T-helper 22 cell (primary cell): ENCODE data around the gene KASH5.

Experiments
- DNase-seq: peaks from one replicate; pipeline ENCODE4 v3.0.0-alpha.2; 2020; ENCODE audit warnings: low read depth

Gene KASH5, protein sequence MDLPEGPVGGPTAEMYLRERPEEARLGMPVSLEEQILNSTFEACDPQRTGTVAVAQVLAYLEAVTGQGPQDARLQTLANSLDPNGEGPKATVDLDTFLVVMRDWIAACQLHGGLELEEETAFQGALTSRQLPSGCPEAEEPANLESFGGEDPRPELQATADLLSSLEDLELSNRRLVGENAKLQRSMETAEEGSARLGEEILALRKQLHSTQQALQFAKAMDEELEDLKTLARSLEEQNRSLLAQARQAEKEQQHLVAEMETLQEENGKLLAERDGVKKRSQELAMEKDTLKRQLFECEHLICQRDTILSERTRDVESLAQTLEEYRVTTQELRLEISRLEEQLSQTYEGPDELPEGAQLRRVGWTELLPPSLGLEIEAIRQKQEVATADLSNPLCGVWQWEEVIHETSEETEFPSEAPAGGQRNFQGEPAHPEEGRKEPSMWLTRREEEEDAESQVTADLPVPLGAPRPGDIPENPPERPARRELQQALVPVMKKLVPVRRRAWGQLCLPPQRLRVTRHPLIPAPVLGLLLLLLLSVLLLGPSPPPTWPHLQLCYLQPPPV

DNA sequence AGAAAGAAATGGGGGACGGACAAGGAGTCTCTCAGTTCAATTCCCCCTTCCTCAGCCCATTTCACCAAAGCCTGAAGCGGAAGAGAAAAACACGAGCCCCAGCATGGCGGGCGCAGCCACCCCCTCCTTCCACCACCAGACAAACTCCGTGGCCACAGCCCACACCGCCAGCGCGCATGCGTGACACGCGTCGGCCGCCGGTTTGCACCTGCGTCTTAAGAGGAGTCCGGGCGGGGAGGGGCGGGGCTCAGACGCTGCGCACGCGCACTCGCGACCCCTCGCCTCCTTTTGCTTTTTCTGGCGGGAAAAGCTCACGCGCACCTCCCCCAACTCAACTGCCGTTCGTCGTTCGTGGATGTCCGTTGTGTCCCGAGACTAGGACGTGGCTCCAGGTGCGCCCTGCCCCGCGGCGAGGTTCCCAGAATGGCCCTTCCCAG, at the start of gene KASH5:
Gene KASH5, plus strand, starts transcription at position 314 of the 437 bp plus-strand sequence. CDS start 2,635 bp downstream, outside the sequence.
- peak; percentile 61 for DNase-seq

DNA sequence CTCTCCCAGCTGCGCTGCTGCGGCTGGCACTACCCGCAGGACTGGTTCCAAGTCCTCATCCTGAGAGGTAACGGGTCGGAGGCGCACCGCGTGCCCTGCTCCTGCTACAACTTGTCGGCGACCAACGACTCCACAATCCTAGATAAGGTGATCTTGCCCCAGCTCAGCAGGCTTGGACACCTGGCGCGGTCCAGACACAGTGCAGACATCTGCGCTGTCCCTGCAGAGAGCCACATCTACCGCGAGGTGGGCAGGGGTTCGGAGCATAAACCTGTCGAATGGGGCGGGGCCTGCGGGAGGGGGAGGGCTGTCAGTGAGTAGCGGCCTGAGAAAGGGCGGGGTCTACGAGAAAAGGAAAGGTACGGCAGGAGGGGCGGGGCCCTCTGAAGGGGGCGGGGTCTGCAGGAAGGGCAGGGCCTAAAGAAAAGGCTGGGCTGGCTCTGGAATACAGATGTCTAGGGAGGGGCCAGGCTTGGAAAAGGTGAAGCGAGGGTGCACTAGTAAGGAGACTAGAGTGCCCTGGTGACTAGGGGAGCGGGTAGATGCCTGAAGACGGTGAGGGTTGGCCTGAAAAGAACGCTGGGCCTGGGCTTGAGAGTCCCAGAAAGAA, 49.3 kb upstream of the KASH5 start:
- DNase-seq = no peak

DNA sequence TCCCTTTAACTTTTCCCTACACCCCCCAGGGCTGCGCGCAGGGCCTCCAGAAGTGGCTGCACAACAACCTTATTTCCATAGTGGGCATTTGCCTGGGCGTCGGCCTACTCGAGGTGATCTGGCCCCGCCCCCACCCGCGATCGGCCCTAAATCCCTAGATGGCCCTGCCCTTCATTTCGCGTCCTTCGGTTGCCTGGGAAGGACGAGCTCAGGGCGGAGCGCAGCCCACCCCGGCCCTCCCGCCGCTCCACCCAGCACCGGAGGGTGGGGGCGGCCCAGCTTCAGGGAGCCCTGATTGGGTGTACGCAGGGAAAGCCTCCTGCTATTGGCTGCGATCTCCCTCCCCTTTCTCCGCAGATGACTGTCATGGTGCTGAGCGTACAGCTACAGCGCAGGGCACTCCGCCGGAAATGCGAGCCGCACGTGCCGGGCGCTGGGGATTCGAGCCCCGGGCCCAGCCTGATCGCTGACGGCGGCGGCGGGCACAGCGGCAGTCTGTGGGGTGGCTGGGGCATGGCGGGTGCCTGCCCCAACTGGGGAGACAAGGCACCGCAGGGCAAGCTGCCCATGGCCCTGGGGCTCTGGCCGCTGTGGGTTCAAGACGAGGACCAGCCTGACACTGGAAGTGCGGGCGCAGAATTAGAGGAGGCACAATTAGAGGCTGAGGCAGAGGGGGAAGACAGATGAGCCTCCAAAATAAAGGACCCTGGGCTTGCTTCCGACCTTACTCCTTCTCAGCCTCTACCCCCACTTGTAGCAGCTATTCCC, 48.6 kb upstream of the KASH5 start:
- DNase-seq = no peak

DNA sequence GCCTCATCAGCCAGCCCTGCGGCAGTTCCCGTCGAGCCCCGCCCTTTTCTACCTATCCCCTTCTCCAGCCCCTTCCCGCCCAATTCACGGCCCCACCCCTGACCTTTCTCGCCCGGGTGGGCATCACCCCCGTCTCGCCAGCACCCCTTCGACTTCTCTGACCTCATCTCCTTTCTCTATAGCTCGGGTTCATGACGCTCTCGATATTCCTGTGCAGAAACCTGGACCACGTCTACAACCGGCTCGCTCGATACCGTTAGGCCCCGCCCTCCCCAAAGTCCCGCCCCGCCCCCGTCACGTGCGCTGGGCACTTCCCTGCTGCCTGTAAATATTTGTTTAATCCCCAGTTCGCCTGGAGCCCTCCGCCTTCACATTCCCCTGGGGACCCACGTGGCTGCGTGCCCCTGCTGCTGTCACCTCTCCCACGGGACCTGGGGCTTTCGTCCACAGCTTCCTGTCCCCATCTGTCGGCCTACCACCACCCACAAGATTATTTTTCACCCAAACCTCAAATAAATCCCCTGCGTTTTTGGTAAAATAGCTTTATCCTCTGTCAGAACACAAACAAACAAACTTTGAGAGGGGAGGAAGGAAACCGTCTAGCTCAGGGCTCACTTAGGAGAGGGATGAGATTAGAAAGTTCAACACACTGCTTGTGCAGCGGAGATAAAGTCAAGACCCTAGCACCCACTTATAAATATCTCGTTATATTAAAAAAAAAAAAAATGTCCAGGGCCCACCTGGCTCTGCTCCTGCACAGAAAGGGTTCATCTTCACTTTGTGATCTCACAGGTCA, 47.8 kb upstream of the KASH5 start:
- no peak for DNase-seq

DNA sequence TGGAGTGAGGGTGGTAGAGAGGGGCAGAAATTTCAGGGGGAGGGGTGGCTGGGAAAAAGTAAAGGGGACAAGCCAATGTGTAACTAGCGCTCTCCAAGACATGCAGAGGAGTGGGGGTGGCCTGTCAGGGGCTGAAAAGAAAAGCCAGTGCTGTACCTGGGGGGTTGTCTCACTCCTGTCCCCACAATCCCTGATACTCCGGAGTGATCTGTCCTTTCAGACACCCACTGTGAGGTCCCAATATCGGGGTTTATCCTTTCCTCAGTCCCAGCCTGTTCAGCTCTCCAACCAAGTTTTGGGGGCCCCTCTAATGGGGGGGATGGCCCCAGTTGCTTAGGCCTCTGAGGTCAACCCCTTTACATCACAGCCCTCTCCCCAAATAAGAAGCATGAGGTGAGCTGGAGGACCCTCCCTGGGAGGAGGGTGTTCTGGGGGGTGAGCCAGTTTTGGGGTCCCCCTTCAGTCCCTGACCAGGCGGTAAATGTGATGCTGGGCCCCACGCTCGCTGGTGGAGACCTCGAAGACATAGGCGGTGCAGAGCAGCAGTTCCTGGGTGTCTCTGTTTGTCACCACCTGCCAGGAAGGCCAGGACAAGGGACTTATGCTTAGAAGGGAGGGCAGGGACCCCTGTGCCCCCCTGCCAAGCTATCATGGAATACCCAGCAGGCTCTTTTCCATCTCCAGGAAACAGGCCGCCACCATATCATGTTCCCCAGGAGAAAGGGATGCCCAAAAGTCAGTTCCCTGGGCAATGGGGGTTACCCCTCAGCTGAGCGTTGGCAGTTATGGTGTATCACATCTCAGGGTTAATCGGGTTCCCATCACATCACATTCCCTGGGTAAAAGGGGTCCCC, 47.0 kb upstream of the KASH5 start:
- no peak for DNase-seq

DNA sequence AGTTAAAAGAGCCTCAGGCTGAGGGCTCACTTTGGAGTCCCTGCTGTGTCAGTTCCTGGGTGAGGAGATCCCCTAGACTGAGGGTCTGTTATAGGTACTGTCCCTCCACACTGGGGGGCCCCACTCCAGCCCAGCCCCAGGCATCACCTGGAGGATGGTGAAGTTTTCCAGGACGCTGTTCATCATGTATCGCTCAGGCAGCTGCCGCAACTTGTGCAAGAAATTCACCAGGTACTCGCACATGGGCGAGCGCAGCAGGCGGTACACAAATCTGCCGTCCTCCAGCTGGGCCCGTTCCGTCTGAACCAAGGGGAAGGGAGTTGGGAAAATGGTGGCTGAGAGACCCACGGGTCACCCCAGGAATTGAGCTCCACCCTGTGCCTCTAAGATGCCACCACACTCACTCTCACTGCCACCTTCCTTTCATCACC, 45.7 kb upstream of the KASH5 start:
- DNase-seq = no peak

DNA sequence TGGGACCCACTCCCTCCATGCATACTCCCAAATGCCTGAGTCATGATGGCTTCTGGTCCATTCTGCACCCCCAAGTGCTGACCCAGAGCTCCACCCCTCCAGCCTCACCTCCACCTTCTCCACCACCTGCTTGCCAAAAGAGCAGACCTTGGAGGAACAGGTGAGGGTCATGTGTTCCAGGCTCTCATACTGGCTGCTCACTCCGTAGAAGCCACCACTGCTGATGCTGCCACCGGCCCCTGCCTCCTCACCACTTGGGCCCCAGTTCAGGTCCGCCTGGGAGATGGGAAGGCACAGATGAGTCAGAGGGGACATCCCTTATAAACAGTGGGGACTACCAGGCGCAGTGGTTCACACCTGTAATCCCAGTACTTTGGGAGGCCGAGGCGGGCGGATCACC, 44.9 kb upstream of the KASH5 start:
- no peak for DNase-seq

DNA sequence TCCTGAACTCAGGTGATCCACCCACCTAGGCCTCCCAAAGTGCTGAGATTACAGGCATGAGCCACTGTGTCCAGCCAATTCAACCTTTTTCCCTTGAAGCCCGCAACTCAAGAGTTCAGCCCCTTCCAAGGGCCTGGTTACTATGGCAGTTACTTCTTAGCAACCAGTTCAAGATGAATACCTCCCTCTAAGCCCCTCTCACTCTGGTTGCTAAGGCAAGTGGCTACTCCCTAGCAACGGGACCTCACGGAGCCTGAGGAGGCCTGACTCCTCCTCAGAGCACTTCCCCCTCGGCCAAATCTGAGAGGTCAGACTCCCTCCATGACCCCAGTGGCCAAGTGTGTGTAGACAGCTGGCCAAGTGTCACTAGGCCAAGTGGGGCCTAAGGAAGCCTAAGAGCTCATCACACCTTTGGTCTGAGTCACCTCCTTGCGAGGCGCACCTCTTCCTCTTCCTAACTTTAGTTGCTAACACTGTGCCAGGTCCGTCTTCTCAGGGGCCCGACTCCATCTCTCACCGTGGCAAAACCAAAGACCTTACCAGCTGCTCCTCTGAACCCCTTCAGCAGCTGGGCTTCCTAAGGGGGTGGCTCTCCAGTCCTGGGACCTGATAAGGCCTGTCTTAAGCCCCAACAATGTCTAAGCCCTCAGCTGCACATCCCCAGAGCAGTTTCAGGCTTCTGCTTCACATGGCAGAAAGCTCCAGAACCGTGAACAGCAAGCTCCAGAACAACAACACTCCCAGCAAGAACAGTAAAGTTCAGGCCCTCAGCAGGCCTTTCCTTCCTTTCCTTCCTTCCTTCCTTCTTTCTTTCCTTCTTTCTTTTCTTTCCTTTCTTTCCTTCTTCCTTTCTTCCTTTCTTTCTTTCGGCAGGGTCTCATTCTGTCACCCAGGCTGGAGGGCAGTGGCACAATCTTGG, 43.3 kb upstream of the KASH5 start:
- DNase-seq = no peak

DNA sequence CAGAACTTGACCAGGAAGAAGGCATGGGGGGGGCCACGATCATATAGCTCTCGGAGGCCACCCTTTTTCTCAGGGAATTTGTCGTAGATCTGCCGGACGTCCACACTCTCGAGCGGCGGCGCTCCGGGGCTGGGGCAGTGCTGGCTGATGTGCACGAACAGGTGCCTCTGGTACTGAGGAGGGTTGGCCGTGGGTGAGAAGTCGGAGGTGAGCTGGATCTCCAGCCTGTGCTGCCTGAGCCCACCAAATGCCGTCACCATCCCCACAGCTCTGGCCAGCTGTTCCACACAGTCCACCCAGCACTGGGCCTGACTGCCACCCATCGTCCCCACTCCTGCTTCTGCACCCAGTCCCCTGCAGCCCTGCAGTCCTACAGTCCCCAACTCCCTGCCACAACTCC, 40.9 kb upstream of the KASH5 start:
- no peak for DNase-seq

DNA sequence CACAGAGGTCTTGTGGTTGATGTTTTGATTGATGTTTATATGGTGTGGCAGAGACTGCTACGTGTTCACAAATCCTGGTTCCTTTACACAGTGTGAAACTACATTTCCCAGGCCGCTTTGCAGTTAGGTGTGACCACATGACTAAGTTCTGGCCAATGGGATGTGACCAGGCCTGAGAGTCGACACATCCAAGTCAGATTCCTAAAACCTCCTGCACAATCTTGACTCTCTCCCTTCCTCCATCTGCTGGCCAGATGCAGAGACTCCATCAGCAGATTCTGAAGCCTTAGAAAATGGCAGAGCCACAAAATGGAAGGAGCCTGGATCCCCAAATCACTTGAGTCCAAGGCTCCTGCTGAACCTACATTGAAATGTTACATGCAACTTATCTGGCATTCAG, 40.2 kb upstream of the KASH5 start:
- no peak for DNase-seq

DNA sequence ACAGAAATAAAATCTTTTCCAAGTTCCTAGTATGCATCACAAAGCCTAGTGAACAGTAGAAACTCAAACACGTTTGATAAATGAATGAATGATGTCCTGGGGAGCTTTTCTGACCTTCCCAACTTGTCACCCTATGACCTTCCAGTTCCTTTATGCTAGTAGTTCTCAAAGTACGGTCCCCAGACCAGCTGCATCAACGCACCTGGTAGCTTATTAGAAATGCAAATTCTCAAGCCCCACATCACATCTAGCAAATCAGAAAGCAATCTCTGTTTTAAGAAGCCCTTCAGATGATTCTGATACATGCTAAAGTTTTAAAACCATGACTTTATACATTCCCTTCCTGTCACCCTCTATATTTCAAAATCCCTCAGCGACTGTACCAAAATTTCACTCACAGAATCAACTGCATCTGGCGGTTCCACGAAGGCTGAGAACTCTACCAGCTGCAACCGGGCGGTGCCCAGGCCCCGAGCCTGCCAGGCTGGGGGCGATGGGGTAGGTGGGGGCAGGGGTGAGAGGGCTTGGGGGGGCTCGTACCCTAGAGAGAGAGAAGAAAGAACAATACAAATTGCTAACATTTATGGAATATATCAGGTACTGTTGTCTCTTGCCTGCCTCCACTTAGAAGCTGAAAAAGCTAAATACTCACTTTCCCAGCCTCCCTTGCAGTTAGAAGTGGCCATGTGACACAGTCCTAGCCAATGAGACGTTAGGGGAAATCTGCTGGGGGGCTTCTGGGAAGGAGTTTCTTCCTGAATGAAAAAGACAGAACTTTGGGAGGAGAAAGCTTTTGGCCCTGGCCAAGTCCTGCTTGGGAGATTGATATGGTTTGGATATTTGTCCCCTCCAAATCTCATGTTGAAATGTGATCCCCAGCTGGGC, 39.5 kb upstream of the KASH5 start:
- no peak for DNase-seq

DNA sequence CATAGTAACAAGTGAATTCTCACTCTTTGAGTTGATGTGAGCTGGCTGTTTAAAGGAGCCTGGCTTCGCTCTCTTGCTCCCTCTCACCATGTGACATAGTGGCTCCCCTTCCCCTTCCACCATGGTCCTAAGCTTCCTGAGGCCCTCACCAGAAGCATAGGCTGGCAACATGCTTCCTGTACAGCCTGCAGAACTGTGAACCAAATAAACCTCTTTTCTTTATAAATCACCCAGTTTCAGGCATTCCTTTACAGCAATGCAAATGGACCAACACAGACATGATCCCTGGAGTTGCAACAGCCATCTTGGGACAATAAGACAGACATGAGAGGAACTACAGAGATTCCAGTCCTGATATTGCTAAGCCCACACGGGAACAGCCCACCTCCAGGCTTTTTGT, 38.5 kb upstream of the KASH5 start:
- no peak for DNase-seq

DNA sequence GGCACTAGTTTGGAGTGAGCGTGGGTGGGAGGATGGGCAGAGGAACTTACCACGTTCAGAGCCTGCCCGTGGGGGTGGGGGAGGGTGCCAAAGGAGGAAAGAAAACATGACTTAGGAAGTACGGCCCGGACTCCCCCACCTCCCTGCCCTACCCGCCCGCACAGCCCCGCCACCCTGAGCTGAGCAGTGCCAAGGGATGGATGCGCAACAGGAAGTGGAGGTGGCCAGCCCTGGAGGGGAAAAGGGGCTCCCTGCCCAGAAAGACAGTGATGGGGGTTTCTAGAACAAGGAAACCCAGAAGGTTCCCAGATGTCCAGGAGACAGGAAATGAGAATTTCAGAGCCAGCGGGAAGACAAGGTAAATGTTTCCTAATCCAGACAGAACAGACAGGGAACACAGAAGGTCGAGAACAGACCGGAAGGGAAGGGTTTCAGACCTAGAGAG, 32.1 kb upstream of the KASH5 start:
- DNase-seq = no peak

DNA sequence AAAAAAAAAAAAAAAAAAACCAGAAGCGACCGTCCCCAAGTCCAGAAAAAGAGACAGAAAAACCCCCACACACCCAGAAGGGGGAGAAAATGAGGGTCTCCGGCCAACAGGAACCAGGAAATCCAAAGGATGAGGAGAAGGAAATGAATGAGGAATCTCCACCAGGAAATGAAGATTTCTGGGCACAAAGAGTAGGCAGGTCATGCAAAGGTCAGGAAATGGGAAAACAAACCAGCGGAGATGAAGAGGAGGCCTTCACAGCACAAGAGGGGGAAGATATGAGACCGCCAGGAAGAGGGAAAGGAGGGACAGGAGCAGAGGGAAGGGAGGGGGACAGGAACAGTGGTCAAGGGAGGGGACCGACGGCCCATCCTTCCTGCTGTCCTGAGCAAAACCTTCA, 31.7 kb upstream of the KASH5 start:
- no peak for DNase-seq

DNA sequence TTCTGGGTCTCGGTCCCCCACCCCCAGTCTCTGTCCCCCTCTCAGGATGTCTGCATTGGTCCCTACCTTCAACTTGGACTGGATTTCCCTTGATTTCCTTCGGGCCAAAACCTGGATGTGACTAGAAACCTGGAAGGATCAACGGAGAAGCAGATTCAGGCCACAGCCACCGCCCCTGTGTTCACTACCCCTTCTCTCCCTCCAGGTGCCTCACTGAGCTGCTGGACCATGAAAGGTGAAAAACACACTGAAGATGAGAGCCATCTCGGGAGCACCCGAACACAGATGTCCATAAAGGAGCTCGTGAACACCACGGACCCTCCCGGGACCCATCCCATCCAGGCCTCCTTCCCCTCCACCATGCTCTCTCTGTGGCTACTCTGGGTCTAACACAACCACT, 30.9 kb upstream of the KASH5 start:
- no peak for DNase-seq

DNA sequence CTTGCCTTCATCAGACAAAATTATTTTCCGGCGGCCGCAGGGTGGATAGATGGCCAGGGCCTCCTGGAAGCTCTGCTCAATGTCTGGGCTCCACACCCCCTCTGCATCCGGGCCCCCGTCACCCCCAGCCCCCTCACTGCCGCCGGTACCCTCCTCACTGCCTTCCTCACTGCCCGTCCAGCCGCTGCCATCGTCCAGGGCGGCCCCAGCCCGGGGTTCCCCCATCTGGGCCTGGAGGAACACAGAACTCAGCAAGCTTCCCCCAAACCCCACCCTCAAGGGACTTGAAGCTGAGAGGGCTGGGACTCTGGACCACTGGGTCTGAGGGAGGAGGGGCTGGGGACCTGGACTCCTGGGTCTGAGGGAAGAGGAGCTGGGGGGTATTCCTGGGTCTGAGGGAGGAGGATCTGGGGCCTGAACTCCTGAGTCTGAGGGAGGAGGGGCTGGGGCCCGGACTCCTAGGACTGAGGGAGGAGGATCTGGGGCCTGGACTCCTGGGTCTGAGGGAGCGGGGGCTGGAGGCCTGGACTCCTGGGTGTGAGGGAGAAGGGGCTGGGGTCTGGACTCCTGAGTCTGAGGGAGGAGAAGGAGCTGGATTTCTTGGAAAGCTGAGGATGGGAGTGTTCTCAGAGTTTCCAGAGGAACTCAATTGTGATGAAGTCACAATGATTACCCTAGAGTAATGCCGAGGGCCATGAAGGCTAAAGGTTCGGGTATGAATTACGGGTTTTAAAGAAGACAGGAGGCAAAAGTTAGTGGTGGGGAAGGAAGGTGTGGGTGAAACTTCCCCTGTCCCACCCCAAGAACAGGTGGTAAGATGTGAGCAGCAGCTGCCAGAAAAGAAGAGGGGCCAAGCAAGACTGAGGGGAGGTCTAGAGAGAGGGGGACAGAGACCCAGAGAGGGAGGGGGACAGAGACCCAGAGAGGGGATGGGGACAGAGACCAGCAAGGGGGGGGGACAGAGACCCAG, 27.9 kb upstream of the KASH5 start:
- no peak for DNase-seq

DNA sequence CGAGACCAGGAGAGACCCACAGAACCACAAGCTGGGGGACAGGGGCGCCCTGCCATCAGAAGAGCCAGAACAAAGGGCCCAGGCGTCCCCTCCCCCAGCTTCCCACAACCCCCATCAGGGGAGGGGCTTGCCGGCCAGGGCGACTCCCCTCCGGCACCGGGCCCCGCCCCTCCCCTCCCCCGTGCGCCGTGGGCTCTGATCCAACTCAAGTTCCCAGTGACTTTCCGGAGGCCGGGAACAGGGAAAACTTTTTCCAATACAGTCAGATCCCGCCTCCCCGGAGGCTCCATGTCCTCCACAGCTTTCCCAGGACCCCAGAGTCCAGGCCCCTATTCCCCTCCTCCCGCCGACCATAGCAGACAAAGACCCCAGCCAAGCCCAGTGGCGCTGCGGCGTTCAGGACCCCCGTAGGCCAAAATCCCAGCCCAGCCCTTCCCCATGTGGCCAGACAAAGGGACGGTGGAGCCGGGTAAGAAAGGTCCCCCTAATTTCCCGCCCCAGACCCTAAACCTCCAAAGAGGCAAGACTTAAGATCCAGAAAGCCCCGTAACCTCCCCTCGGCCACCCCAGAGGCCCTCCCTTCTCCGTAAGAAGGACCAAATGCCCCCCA, 26.5 kb upstream of the KASH5 start:
- no peak for DNase-seq
